A549 treated with CpdA at 1 μM for 4 hours (cell line): ENCODE data around the gene GRXCR2. TPM values are rescaled to one million over a fixed set of nuclear protein-coding genes. Genes with fewer than 3 reads are reported as not detected.

Experiments
- total RNA-seq: library from RNA; stranded (reverse); fragments of 200-300 nt; extraction: Qiagen RNA extraction; gene quantifications from 5 replicates; pipeline ENCODE4 v1.2.3, GENCODE V29; 2022; ENCODE audit warnings: low read depth

GRXCR2 gene, protein sequence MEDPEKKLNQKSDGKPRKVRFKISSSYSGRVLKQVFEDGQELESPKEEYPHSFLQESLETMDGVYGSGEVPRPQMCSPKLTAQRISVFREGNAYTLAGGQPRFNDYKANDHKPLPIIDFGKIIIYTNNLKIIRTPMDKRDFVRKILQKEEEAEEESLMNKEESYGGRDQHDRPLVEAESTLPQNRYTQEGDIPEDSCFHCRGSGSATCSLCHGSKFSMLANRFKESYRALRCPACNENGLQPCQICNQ
- total RNA-seq = not detected in 5 replicates

DNA sequence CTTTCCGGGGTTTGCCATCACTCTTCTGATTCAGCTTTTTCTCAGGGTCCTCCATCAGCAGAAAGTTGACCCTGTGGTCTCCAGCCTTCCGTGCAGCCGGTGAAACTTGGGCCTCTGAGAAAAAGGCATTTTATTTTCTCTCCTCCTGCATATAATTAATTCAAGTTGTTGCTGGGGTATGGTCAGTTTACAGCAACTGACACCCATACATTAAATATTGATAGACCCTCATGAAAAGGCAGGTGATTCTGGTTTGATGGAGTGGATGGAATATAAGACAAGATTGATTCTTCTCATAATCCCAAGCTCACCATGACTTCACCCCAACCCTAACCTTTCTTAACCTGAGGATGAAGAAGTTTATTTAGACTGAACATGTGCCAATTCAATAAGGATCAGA lies at the start of gene GRXCR2:
TSS of gene GRXCR2 (minus strand) at position 101 of the 400 bp plus-strand sequence. CDS start at position 55, 46 bp downstream.

DNA sequence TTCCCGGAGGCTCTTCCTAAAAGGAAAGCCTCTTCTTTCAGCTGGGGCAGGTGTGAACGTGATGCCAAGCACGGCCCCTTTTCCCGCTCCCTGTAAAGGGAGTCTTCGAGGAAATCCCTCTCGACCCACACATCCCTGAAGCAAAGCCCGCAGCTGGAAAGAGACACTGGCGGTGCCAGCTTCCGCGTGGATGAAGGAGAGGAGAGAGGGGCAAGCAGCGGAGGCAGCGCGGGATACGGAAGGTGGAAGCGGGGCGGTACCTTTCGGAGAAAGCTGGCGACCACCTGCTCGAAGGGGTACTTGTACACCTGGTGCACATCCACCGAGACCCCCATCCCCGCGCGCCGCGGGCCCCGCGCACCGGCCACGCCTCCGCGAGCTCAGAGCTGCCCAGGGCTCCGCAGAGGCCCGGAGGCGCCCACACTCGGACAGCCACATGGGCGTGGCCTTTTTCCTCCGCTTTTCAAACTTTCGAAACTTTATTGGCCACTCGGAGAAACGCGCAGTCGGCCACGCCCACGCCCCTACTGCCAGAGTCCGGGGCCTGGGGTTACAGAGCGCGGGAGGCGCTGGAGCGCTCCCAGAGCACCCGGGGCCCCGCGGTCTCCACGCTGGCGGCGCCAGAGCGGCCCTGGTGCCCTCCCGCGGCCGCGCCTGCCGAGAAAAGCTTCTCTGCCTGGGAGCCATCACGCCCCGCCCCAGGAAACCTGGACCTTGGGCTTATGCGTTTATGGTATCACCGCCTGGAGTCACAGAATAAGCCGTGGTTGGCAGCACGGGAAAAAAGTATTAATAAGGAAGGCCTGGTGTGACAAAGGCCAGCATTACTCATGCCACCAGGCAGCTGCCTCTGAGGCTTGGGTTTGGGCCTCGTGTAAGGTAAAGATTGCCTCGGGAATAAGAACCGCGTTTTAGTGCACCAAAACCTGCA lies 37.6 kb downstream of the GRXCR2 start, which contains the start of gene PRELID2:
TSS of gene PRELID2 (minus strand) at position 426 of the 931 bp plus-strand sequence. CDS start at position 335, 91 bp downstream.

Other genes starting within 250 kb of the GRXCR2 start
- 6.8 to 13.7 TPM (median 8.2 TPM) in 5 replicates for gene PRELID2, start 37.7 kb downstream of the GRXCR2 start, total RNA-seq
- gene SH3RF2, start 63.6 kb upstream of the GRXCR2 start, total RNA-seq = 2.2 to 3.3 TPM (median 3.0 TPM) in 5 replicates
- 0.27 to 0.41 TPM in 2 of 5 replicates, not detected in the others for gene PLAC8L1, start 232.6 kb upstream of the GRXCR2 start, total RNA-seq